GM19463 (cell line): ENCODE measurements around the gene IKBKG.
"Not testable (repeated sequence)": the region's sequence is repeated elsewhere in the genome, so short reads cannot be mapped to it uniquely, and the experiment has no call there.

Source experiments
- ATAC-seq: cut with Tn5 transposase; IDR thresholded peaks from one replicate; pipeline ENCODE4 v1.9.1; 2021; ENCODE audit warnings: mild to moderate bottlenecking, moderate library complexity; ENCODE audit not compliant: unreplicated experiment

Gene IKBKG

DNA sequence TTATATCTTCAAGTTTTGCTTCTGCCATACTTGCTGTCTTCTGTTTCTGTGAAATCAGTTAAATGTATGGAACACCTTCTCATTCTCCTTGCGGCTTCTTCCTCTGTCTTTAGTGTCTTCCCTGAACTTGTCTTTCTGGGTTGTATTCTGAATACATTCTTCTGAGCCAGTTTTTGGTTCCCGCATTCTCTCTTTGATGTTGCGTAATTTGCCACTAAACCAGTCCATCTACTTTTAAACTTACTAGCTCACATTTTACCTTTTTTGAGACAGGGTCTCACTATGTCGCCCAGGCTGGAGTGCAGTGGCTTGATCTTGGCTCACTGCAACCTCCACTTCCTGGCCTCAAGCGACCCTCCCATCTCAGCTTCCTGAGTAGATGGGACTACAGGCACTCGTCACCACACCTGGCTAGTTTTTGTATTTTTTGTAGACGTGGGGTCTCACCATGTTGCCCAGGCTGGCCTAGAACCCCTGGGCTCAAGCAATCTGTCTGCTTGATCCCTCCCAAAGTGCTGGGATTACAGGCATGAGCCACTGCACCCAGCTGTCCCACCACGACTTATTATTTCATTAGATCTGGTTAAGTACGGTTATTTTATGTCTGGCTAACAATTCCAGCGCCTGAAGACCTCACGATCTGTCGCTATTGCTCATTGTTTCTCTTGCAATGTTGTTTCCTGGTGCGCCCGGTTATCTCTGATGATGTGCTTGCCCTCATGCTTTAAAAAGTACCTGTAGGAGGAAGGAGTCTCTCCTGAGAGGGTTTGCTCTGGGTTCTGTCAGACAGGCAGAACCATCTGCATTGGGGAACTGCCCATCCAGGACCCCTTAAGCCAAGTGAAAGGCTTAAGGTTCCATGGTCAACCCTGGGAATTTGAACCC is 21.6 kb upstream of the IKBKG start:
- no peak for ATAC-seq

- ATAC-seq, result peak; percentile 77
Measured at GRCh38 chrX:154526901-154527675, 20.3 kb upstream of the IKBKG start.

DNA sequence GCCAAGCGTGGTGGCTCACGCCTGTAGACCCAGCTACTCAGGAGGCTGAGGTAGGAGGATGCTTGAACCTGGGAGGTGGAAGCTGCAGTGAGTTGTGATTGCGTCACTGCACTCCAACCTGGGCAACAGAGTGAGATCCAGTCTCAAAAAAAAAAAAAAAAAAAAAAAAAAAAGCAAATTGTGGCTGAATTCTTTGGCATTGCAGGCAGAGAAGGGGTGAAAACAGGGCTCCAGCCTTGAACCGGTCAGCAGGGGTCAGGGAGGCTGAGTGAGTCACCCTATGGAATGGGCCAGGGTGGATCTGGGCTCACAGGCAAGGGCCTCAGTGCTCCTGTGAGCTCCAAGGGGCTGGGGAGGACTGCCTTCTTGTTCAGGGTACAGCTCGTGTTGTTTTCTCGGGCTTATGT is 18.2 kb upstream of the IKBKG start:
- no peak for ATAC-seq

- no peak for ATAC-seq
Measured at GRCh38 chrX:154530286-154530685, 17.1 kb upstream of the IKBKG start.

GRCh38 chrX:154531626-154532025 is 15.8 kb upstream of the IKBKG start:
- ATAC-seq, result no peak

DNA sequence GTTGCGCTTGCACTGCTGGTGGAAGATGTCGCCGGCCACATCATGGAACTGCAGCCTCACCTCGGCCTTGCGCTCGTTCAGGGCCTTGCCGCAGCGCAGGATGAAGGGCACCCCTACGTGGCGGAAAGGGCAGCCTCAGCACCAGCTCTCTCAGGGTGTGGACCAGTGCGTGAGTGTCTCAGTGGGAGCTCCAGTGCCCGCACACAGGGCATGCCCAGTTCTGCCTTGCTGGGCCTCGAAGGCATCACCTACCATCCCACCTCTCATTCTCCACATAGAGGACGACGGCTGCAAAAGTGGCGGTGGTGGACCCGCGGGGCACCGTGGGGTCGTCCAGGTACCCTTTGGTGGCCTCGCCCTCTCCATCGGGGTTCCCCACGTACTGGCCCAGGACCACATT is 14.7 kb upstream of the IKBKG start:
- ATAC-seq, result no peak

DNA sequence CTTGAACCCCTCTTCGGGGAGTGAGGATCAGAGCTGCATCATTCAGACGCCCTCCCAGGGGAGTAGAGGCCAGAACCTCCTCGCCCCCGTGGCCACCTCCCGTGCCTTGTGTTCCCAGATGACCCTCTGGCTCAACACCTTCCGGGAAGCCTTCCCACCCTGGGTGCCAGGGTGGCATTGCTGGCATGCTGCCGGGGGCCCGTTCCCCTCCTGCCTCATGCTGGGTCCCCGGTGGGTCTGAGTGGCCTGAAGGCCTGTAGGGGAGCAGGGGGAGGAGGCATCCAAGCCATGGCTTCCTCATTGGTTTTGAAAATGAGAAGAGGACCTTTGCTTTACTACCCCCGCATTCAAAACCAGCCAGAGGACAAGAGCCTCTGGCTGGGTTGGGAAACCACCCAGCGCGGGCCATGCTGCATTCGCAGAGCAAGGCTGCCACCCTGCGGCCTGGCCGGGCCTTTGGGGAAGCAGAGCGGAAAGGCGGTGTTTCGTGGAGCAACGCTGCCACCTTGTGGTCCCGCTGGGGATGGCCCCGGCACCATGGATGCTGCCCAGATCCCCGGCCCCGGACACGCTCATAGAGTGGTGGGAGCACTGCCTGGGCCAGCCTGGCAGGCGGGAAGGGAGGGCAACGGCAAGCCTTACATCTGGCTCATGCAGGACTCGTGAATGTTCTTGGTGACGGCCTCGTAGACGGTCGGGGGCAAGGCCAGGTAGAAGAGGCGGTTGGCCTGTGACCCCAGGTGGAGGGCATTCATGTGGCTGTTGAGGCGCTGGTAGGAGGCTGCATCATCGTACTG is 12.7 kb upstream of the IKBKG start:
- peak; percentile 96 for ATAC-seq

DNA sequence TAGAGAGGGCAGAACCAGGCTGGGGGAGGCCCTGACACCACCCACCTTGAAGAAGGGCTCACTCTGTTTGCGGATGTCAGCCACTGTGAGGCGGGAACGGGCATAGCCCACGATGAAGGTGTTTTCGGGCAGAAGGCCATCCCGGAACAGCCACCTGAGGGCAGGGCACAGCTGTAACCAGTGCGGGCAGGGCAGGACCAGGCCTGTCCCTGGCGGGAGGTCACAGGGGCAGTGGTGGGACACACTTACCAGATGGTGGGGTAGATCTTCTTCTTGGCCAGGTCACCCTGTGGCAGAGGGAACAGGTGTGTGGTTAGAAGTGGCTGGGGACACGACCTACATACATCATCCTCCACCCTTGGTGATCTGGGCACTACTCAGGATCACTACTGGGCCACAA is 11.5 kb upstream of the IKBKG start:
- ATAC-seq, result no peak

DNA sequence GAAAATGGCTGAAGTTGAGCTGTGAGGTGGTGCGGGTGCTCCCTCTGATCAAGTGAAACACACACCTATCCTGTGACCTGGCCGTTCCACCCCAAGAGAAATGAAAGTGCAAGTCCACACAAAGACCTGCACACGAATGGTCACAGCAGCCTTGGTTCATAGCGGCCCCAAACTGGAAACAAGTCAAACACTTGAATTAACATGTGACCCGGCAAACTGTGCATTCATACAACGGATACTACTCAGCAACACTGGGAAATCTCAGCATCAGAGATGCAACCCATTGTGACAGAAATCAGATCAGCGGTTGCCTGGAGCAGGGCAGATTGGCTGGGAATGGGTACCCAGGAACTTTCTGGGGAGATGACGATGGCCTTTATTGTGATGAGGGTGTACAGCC is 8.3 kb upstream of the IKBKG start:
- no peak for ATAC-seq

GRCh38 chrX:154540365-154540764 is 7.1 kb upstream of the IKBKG start:
- ATAC-seq, result not testable (repeated sequence)

GRCh38 chrX:154540897-154541535 is 6.4 kb upstream of the IKBKG start:
- ATAC-seq, result no peak

GRCh38 chrX:154541589-154541895 is 5.9 kb upstream of the IKBKG start:
- ATAC-seq, result no peak

DNA sequence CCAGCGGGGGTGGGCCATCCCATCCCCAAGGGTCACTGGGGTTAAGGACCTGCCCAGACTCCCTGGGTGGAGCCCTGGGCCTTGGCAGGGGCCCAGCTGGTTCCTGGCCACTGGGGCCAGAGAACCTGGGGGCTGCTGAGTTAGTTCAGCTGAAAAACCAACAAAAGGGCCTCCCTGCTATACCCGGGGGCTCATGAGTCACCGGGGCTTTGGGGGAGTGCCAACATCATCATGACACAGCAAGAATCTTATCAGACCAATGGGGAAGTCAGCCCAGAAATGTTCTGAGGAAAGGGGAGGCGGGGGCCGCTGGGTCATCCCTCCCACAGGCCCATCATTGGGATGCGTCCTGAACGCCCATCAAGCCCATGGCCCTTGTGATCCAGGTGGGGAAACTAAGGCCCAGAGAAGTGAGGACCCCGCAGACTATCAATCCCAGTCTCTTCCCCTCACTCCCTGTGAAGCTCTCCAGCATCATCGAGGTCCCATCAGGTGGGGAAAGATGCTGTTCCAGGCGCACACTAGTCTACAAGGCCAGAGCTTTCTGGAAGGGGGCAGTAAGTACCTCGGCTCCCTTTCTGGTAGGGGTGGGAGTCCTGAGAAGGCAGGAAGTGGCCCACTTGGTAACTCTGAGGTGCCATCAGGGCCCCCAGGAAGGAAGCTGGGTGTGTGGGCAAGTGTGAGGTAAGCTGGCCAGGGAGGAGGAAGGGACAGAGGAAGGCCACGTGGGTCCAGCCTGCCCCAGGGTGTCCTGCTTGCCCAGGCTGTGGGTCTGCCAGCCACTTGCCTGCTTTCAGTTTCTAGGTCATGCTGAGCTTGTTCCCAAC is 5.3 kb upstream of the IKBKG start:
- ATAC-seq, result no peak

GRCh38 chrX:154542723-154543424 is 4.5 kb upstream of the IKBKG start:
- ATAC-seq, result no peak

GRCh38 chrX:154545673-154546274 is 1.6 kb upstream of the IKBKG start:
- ATAC-seq, result no peak

GRCh38 chrX:154546354-154547244 is 821 bp upstream of the IKBKG start, which contains the start of gene G6PD:
Gene G6PD, minus strand, starts transcription at chrX:154546846. Its CDS starts 691 bp downstream, at chrX:154546155.
- peak; percentile 40 for ATAC-seq

DNA sequence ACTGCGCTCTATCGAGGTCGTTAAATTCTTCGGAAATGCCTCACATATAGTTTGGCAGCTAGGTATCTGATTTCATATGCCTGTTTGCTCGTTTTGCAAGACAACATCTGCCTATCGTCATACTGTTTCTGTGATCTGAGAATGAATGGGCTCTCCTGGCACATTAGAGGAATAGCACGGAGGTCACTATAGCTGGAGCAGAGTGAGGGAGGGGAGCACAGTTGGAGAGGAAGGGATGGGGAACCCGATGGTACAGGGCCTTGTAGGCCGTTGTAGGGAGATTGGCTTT is 552 bp downstream of the IKBKG start:
- no peak for ATAC-seq

GRCh38 chrX:154549766-154550165 is 2.3 kb downstream of the IKBKG start:
- no peak for ATAC-seq
